ENCODE measurements around the gene TMOD1.

TMOD1 gene

DNA sequence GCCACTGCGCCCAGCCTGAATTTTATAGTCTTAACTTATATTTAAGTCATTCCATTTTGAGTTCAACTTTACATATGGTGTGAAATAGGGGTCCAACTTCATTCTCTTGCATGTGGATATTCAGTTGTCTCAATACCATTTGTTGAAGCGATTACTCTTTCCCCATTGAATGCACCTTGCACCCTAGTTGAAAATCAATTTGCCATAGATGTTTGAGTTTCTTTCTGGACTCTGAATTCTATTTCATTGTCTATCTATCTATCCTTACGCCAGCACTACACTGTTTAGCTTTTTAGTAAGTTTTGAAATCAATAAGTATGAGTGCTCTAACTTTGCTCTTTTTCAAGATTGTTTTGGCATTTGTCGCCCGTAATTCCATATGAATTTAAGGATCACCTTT lies 49.8 kb downstream of the TMOD1 start:
- Histone ChIP-seq H3K36me3 (ENCODE audit: insufficient read depth, low read length) (no peaks in the 10 kb centered on the region), H3K9me3 (ENCODE audit: insufficient read depth, low read length, severe bottlenecking) (no peaks in the 10 kb centered on the region), H3K4me2 (ENCODE audit: insufficient read depth, low read length) (no peak overlapping the region), H3K79me2 (ENCODE audit: insufficient read depth, low read length) (no peaks in the 10 kb centered on the region), H3K27ac (ENCODE audit: low read length) (no peak overlapping the region), H2AFZ (ENCODE audit: low read depth, low read length) (no peak overlapping the region), H3K4me3 (ENCODE audit: low read depth in 1 of 2, low read length in 2 of 2) (no peak overlapping the region), H3K27me3 (ENCODE audit: insufficient read depth, low read length, poor library complexity) (peaks cover 5% of the 10 kb centered on the region), H4K20me1 (ENCODE audit: insufficient read depth, low read length) (no peaks in the 10 kb centered on the region), H3K4me1 (ENCODE audit: insufficient read depth, low read length) (no peaks in the 10 kb centered on the region), H3K9ac (ENCODE audit: low read depth, low read length) (no peak overlapping the region)
- DNase-seq (no peak), ATAC-seq (ENCODE audit: insufficient read depth, low read depth) (no peak)
- TF ChIP-seq, protein P1, sequence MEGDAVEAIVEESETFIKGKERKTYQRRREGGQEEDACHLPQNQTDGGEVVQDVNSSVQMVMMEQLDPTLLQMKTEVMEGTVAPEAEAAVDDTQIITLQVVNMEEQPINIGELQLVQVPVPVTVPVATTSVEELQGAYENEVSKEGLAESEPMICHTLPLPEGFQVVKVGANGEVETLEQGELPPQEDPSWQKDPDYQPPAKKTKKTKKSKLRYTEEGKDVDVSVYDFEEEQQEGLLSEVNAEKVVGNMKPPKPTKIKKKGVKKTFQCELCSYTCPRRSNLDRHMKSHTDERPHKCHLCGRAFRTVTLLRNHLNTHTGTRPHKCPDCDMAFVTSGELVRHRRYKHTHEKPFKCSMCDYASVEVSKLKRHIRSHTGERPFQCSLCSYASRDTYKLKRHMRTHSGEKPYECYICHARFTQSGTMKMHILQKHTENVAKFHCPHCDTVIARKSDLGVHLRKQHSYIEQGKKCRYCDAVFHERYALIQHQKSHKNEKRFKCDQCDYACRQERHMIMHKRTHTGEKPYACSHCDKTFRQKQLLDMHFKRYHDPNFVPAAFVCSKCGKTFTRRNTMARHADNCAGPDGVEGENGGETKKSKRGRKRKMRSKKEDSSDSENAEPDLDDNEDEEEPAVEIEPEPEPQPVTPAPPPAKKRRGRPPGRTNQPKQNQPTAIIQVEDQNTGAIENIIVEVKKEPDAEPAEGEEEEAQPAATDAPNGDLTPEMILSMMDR (IDR thresholded peaks at IDR 0.05; ENCODE audit: borderline replicate concordance, extremely low read depth, low read length, poor library complexity, severe bottlenecking), result no peak
- no peak for TF ChIP-seq EZH2 (IDR thresholded peaks at IDR 0.05; ENCODE audit: borderline replicate concordance, low read depth, low read length, severe bottlenecking)

DNA sequence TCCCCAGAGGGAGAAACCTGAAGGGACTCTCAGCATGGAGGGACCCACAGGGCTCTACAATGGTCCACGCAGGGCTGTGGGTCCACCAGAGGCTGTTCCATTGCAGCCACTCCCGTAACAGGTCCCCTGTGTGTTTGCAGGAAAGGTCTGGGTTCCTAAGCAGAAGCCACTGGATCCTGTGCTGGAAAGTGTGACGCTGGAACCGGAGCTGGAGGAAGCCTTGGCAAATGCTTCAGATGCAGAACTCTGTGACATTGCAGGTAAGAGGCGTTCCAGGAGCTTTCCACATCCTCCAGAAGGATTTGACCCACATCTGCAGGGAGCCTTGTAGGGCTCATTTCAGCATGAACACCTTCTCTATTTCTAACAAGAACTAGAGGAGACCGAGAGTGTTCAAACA lies 51.7 kb downstream of the TMOD1 start:
- H4K20me1 ChIP-seq (ENCODE audit: insufficient read depth, low read length), result no peaks in the 10 kb centered on the region
- H3K4me3 ChIP-seq (ENCODE audit: low read depth in 1 of 2, low read length in 2 of 2), result no peak overlapping the region
- no peak overlapping the region for H3K27ac ChIP-seq (ENCODE audit: low read length)
- H3K79me2 ChIP-seq (ENCODE audit: insufficient read depth, low read length), result no peaks in the 10 kb centered on the region
- no peak for DNase-seq
- H3K9me3 ChIP-seq (ENCODE audit: insufficient read depth, low read length, severe bottlenecking), result no peaks in the 10 kb centered on the region
- H3K4me2 ChIP-seq (ENCODE audit: insufficient read depth, low read length), result no peak overlapping the region
- peaks cover 5% of the 10 kb centered on the region for H3K27me3 ChIP-seq (ENCODE audit: insufficient read depth, low read length, poor library complexity)
- TF ChIP-seq, protein P1 (IDR thresholded peaks at IDR 0.05; ENCODE audit: borderline replicate concordance, extremely low read depth, low read length, poor library complexity, severe bottlenecking), result no peak
- TF ChIP-seq EZH2 (IDR thresholded peaks at IDR 0.05; ENCODE audit: borderline replicate concordance, low read depth, low read length, severe bottlenecking), result no peak
- H2AFZ ChIP-seq (ENCODE audit: low read depth, low read length), result no peak overlapping the region
- no peaks in the 10 kb centered on the region for H3K4me1 ChIP-seq (ENCODE audit: insufficient read depth, low read length)
- H3K36me3 ChIP-seq (ENCODE audit: insufficient read depth, low read length), result no peaks in the 10 kb centered on the region
- no peak overlapping the region for H3K9ac ChIP-seq (ENCODE audit: low read depth, low read length)
- ATAC-seq (ENCODE audit: insufficient read depth, low read depth), result no peak

DNA sequence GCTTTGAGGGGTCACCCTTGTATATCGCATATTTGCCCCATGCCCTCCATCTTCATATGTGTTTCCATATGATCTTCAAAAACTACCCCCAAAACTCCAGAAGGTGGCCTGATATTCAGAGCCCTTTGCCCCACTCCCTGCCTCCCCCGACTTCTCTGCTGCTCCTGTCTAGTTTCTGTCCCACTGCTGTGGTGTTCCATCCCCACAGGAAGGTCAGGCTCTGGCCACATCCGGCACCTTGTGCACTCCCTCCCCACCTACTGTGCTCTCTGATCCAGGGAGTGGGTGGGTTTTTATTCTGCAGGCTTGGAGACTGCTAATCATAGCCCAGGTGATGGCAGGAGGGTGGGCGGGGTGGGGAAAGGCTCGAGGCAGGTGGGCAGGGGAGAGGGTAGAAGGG lies 52.4 kb downstream of the TMOD1 start:
- Histone ChIP-seq H3K36me3 (ENCODE audit: insufficient read depth, low read length) (no peaks in the 10 kb centered on the region), H3K27me3 (ENCODE audit: insufficient read depth, low read length, poor library complexity) (peaks cover 5% of the 10 kb centered on the region), H3K4me3 (ENCODE audit: low read depth in 1 of 2, low read length in 2 of 2) (no peak overlapping the region), H3K4me2 (ENCODE audit: insufficient read depth, low read length) (no peak overlapping the region), H3K9ac (ENCODE audit: low read depth, low read length) (no peak overlapping the region), H2AFZ (ENCODE audit: low read depth, low read length) (no peak overlapping the region), H4K20me1 (ENCODE audit: insufficient read depth, low read length) (no peaks in the 10 kb centered on the region), H3K4me1 (ENCODE audit: insufficient read depth, low read length) (no peaks in the 10 kb centered on the region), H3K79me2 (ENCODE audit: insufficient read depth, low read length) (no peaks in the 10 kb centered on the region), H3K27ac (ENCODE audit: low read length) (no peak overlapping the region), H3K9me3 (ENCODE audit: insufficient read depth, low read length, severe bottlenecking) (no peaks in the 10 kb centered on the region)
- no peak for TF ChIP-seq EZH2 (IDR thresholded peaks at IDR 0.05; ENCODE audit: borderline replicate concordance, low read depth, low read length, severe bottlenecking)
- TF ChIP-seq, protein P1 (IDR thresholded peaks at IDR 0.05; ENCODE audit: borderline replicate concordance, extremely low read depth, low read length, poor library complexity, severe bottlenecking), result no peak
- no peak for ATAC-seq (ENCODE audit: insufficient read depth, low read depth)
- DNase-seq, result no peak

DNA sequence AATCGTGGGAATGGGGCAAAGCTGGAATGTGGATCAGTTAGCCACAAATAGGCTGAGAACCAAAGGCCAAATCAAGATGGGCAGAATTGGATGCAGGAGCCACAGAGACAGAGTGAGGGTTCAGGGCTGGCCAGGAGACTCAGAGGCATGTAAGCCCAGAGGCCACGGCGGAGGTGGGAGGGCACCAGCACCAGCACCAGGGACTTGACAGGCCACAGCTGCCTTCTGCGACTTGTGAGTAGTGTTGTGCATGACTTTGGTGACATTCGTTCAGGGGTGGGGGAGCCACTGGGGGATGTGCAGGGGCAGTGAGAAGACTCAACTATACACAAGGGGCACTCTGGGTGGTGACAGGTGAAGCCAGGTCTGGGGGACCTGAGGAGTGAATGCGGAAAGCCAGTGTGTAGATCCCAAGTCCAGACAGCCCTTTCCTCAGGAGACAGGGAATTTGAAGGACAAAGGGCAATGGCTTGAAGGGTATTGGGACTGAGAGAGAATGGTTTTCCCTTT lies 53.2 kb downstream of the TMOD1 start:
- Histone ChIP-seq H3K79me2 (ENCODE audit: insufficient read depth, low read length) (no peaks in the 10 kb centered on the region), H3K4me2 (ENCODE audit: insufficient read depth, low read length) (no peak overlapping the region), H3K9me3 (ENCODE audit: insufficient read depth, low read length, severe bottlenecking) (no peaks in the 10 kb centered on the region), H3K4me3 (ENCODE audit: low read depth in 1 of 2, low read length in 2 of 2) (no peak overlapping the region), H3K36me3 (ENCODE audit: insufficient read depth, low read length) (no peaks in the 10 kb centered on the region), H4K20me1 (ENCODE audit: insufficient read depth, low read length) (no peaks in the 10 kb centered on the region), H2AFZ (ENCODE audit: low read depth, low read length) (no peak overlapping the region), H3K9ac (ENCODE audit: low read depth, low read length) (no peak overlapping the region), H3K4me1 (ENCODE audit: insufficient read depth, low read length) (no peaks in the 10 kb centered on the region), H3K27me3 (ENCODE audit: insufficient read depth, low read length, poor library complexity) (peaks cover 5% of the 10 kb centered on the region), H3K27ac (ENCODE audit: low read length) (no peak overlapping the region)
- no peak for DNase-seq
- TF ChIP-seq, protein P1 (IDR thresholded peaks at IDR 0.05; ENCODE audit: borderline replicate concordance, extremely low read depth, low read length, poor library complexity, severe bottlenecking), result no peak
- TF ChIP-seq EZH2 (IDR thresholded peaks at IDR 0.05; ENCODE audit: borderline replicate concordance, low read depth, low read length, severe bottlenecking), result no peak
- no peak for ATAC-seq (ENCODE audit: insufficient read depth, low read depth)
